HG03045 (cell line): ENCODE measurements around the gene MRPL40.

Experiments
- ATAC-seq: cut with Tn5 transposase; IDR thresholded peaks from one replicate; pipeline ENCODE4 v1.9.1; 2021; ENCODE audit warnings: mild to moderate bottlenecking, moderate library complexity; ENCODE audit not compliant: unreplicated experiment

Gene MRPL40

GRCh38 chr22:19432133-19432851, at the start of gene MRPL40:
Gene MRPL40 (plus strand): TSS chr22:19432545. CDS start chr22:19432555, 10 bp downstream.
- ATAC-seq = peak; percentile 73

GRCh38 chr22:19383292-19383691, 49.1 kb upstream of the MRPL40 start:
- no peak for ATAC-seq

GRCh38 chr22:19385221-19385906, 47.0 kb upstream of the MRPL40 start:
- no peak for ATAC-seq

GRCh38 chr22:19386248-19386647, 46.1 kb upstream of the MRPL40 start:
- no peak for ATAC-seq

GRCh38 chr22:19387038-19387437, 45.3 kb upstream of the MRPL40 start:
- ATAC-seq = no peak

- ATAC-seq = no peak
These were observed 44.8 kb upstream of the MRPL40 start for GRCh38 chr22:19387575-19387974.

GRCh38 chr22:19393704-19394103, 38.6 kb upstream of the MRPL40 start:
- ATAC-seq = no peak

- no peak for ATAC-seq
These were observed 37.9 kb upstream of the MRPL40 start for GRCh38 chr22:19394274-19395050.

- ATAC-seq = no peak
These were observed 37.1 kb upstream of the MRPL40 start for GRCh38 chr22:19395276-19395675.

- ATAC-seq = no peak
These were observed 35.8 kb upstream of the MRPL40 start for GRCh38 chr22:19396561-19396933.

GRCh38 chr22:19396934-19397733, 35.2 kb upstream of the MRPL40 start:
- no peak for ATAC-seq

- no peak for ATAC-seq
These were observed 34.6 kb upstream of the MRPL40 start for GRCh38 chr22:19397734-19398104.

- ATAC-seq = no peak
These were observed 34.1 kb upstream of the MRPL40 start for GRCh38 chr22:19398206-19398605.

- no peak for ATAC-seq
These were observed 33.7 kb upstream of the MRPL40 start for GRCh38 chr22:19398652-19399051.

- no peak for ATAC-seq
These were observed 31.5 kb upstream of the MRPL40 start for GRCh38 chr22:19400881-19401280.

- no peak for ATAC-seq
These were observed 30.9 kb upstream of the MRPL40 start for GRCh38 chr22:19401483-19401882.

- no peak for ATAC-seq
These were observed 29.6 kb upstream of the MRPL40 start for GRCh38 chr22:19402642-19403191.

- ATAC-seq = no peak
These were observed 27.7 kb upstream of the MRPL40 start for GRCh38 chr22:19404676-19405075.

GRCh38 chr22:19405133-19405532, 27.2 kb upstream of the MRPL40 start:
- ATAC-seq = no peak

- ATAC-seq = no peak
These were observed 26.7 kb upstream of the MRPL40 start for GRCh38 chr22:19405652-19406051.
